ENCODE data around the gene PCK2.
A peak's percentile ranks its signal among the peaks of the same experiment; 100 is the strongest.

The PCK2 gene

GRCh38 chr14:24135834-24136683, 41.9 kb downstream of the PCK2 start, which contains the start of gene PSME1 (continued):
- TF ChIP-seq PATZ1 (tag by site-specific recombination; IDR thresholded peaks at IDR 0.05) (peak; percentile 87), ZEB2 (tag by site-specific recombination; IDR thresholded peaks at IDR 0.05) (no peak), ZNF561 (tag by site-specific recombination; IDR thresholded peaks at IDR 0.05; ENCODE audit: borderline replicate concordance) (peak; percentile 15; the same call in 1 of the 2 replicates), ZNF677 (tag by site-specific recombination; IDR thresholded peaks at IDR 0.05) (no peak), ZFHX2 (tag by site-specific recombination; conservative IDR thresholded peaks at IDR 0.05) (peak; percentile 69), ZBTB1 (tag by site-specific recombination; IDR thresholded peaks at IDR 0.05) (0 out of 2 replicates have a peak, but pooled peaks have one; percentile 7), YY1 (tag by site-specific recombination; IDR thresholded peaks at IDR 0.05) (0 out of 2 replicates have a peak, but pooled peaks have one; percentile 33), ZBTB7A (tag by site-specific recombination; IDR thresholded peaks at IDR 0.05; ENCODE audit: low read depth) (0 out of 2 replicates have a peak, but pooled peaks have one; percentile 14), ZFP69B (tag by site-specific recombination; IDR thresholded peaks at IDR 0.05) (peak; percentile 18; the same call in 1 of the 2 replicates), ZNF335 (tag by site-specific recombination; conservative IDR thresholded peaks at IDR 0.05) (peak; percentile 71; the same call in 1 of the 2 replicates), KLF16 (tag by site-specific recombination; IDR thresholded peaks at IDR 0.05) (peak; percentile 76), EGR2 (tag by site-specific recombination; IDR thresholded peaks at IDR 0.05; ENCODE audit: low read depth) (peak; percentile 27), ZNF843 (tag by site-specific recombination; IDR thresholded peaks at IDR 0.05) (no peak), ZBTB26 (tag by site-specific recombination; optimal IDR thresholded peaks at IDR 0.05) (peak; percentile 58), KLF9 (tag by site-specific recombination; IDR thresholded peaks at IDR 0.05; ENCODE audit: low read depth) (peak; percentile 93), MYNN (tag by site-specific recombination; IDR thresholded peaks at IDR 0.05; ENCODE audit: borderline replicate concordance) (no peak), ZIC2 (tag by site-specific recombination; IDR thresholded peaks at IDR 0.05) (peak; percentile 51; the same call in 1 of the 2 replicates), KLF10 (tag by site-specific recombination; IDR thresholded peaks at IDR 0.05) (peak; percentile 89), ZNF558 (tag by site-specific recombination; IDR thresholded peaks at IDR 0.05) (no peak), ZNF626 (tag by site-specific recombination; IDR thresholded peaks at IDR 0.05) (no peak), KLF8 (tag by site-specific recombination; IDR thresholded peaks at IDR 0.05) (peak; percentile 75; the same call in 1 of the 2 replicates)
- TF ChIP-seq, protein P1, sequence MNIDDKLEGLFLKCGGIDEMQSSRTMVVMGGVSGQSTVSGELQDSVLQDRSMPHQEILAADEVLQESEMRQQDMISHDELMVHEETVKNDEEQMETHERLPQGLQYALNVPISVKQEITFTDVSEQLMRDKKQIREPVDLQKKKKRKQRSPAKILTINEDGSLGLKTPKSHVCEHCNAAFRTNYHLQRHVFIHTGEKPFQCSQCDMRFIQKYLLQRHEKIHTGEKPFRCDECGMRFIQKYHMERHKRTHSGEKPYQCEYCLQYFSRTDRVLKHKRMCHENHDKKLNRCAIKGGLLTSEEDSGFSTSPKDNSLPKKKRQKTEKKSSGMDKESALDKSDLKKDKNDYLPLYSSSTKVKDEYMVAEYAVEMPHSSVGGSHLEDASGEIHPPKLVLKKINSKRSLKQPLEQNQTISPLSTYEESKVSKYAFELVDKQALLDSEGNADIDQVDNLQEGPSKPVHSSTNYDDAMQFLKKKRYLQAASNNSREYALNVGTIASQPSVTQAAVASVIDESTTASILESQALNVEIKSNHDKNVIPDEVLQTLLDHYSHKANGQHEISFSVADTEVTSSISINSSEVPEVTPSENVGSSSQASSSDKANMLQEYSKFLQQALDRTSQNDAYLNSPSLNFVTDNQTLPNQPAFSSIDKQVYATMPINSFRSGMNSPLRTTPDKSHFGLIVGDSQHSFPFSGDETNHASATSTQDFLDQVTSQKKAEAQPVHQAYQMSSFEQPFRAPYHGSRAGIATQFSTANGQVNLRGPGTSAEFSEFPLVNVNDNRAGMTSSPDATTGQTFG (tag by site-specific recombination; IDR thresholded peaks at IDR 0.05; ENCODE audit: borderline replicate concordance) = no peak
- TF ChIP-seq, protein P2, sequence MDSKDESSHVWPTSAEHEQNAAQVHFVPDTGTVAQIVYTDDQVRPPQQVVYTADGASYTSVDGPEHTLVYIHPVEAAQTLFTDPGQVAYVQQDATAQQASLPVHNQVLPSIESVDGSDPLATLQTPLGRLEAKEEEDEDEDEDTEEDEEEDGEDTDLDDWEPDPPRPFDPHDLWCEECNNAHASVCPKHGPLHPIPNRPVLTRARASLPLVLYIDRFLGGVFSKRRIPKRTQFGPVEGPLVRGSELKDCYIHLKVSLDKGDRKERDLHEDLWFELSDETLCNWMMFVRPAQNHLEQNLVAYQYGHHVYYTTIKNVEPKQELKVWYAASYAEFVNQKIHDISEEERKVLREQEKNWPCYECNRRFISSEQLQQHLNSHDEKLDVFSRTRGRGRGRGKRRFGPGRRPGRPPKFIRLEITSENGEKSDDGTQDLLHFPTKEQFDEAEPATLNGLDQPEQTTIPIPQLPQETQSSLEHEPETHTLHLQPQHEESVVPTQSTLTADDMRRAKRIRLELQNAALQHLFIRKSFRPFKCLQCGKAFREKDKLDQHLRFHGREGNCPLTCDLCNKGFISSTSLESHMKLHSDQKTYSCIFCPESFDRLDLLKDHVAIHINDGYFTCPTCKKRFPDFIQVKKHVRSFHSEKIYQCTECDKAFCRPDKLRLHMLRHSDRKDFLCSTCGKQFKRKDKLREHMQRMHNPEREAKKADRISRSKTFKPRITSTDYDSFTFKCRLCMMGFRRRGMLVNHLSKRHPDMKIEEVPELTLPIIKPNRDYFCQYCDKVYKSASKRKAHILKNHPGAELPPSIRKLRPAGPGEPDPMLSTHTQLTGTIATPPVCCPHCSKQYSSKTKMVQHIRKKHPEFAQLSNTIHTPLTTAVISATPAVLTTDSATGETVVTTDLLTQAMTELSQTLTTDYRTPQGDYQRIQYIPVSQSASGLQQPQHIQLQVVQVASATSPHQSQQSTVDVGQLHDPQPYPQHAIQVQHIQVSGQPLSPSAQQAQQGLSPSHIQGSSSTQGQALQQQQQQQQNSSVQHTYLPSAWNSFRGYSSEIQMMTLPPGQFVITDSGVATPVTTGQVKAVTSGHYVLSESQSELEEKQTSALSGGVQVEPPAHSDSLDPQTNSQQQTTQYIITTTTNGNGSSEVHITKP (tag by site-specific recombination; IDR thresholded peaks at IDR 0.05) = peak; percentile 57
- TF ChIP-seq, protein P3, sequence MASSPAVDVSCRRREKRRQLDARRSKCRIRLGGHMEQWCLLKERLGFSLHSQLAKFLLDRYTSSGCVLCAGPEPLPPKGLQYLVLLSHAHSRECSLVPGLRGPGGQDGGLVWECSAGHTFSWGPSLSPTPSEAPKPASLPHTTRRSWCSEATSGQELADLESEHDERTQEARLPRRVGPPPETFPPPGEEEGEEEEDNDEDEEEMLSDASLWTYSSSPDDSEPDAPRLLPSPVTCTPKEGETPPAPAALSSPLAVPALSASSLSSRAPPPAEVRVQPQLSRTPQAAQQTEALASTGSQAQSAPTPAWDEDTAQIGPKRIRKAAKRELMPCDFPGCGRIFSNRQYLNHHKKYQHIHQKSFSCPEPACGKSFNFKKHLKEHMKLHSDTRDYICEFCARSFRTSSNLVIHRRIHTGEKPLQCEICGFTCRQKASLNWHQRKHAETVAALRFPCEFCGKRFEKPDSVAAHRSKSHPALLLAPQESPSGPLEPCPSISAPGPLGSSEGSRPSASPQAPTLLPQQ (tag by site-specific recombination; IDR thresholded peaks at IDR 0.05) = peak; percentile 65; the same call in 1 of the 2 replicates
- TF ChIP-seq, protein P4, sequence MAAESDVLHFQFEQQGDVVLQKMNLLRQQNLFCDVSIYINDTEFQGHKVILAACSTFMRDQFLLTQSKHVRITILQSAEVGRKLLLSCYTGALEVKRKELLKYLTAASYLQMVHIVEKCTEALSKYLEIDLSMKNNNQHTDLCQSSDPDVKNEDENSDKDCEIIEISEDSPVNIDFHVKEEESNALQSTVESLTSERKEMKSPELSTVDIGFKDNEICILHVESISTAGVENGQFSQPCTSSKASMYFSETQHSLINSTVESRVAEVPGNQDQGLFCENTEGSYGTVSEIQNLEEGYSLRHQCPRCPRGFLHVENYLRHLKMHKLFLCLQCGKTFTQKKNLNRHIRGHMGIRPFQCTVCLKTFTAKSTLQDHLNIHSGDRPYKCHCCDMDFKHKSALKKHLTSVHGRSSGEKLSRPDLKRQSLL (tag by site-specific recombination; IDR thresholded peaks at IDR 0.05) = no peak

Measured in HEK293 (cell line).